HL-60/S4 treated with phorbol 12-myristate 13-acetate at 8.2 ng/mL for 4 days and 3 days (cell line): Measurements from ENCODE around the gene RSPH3.
"Not testable (repeated sequence)": the region's sequence is repeated elsewhere in the genome, so short reads cannot be mapped to it uniquely, and the experiment has no call there.

Experiments
- in situ Hi-C: fragments of 300-500 bp; cut with MboI; formaldehyde crosslinking; loops from 2 replicates; pipeline ENCODE4 v1.15.0; 2022; ENCODE audit warnings: low sequenced_read_pairs

Gene RSPH3

DNA sequence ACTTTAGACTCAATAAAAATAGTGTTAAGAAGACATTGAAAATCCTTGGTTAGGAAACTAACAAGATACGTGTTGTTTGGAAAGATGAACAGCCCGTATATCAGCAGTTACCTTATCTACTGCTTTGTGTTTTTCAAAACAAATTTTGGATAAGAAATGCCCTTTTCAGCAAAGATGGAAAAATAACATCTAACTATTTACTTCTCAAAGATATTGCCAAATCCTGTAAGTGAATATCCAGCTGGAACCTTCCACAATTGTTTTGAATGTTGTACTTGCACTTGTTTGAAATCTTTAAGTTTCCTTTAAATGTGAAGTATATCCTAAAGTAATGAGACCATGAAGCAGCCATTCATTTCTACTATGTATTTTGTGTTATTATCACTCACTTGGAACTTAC, 30.2 kb upstream of the RSPH3 start:
- in situ Hi-C loops: no loop called here

DNA sequence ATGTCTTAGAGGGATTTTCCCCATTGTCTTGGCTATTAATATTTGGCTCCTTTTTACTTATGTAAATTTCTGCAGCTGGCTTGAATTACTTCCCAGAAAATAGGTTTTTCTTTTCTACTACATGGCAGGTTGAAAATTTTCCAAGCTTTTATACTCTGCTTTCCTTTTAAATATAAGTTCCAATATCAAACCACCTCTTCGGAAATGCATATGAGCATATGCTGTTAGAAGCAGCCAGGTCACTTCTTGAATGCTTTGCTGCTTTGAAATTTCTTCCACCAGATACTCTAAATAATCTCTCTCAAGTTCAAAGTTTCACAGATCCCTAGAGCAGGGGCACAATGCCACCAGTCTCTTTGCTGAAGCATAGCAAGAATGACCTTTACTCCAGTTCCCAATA, 25.2 kb upstream of the RSPH3 start:
- in situ Hi-C loops: not testable (repeated sequence)

DNA sequence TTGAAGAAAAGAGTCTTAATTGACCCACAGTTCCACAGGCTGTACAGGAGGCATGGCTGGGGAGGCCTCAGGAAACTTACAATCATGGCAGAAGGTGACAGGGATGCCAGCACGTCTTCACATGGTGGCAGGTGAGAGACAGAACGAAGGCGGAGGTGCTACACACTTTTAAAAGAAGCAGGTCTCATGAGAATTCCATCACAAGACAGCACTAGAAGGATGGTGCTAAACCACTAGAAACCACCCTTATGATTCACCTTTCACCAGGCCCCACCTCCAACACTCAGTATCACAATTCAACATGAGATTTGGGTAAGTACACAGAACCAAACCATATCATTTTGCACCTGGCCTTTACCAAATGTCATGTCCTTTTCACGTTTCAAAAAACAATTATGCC, 23.9 kb upstream of the RSPH3 start:
- in situ Hi-C loops: no loop called here

DNA sequence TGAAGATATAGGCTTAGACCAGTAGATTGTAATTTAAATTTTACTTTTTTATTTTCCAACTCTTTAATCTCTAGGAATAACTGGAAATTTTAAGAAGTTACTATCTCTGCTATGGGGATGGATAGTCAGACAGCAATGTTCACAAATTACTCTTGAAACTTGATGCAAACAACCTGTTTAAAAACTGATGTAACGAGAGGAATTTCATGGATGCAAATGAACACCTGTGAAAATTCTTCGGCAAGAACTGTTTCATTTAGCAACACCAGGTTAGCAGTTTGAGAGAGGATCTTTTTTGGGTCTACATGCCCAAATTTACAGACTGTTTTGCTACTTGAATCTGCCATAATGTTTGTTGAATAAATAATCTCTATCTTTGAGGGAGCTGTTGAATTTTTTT, 20.0 kb upstream of the RSPH3 start:
- in situ Hi-C loops: no loop called here

DNA sequence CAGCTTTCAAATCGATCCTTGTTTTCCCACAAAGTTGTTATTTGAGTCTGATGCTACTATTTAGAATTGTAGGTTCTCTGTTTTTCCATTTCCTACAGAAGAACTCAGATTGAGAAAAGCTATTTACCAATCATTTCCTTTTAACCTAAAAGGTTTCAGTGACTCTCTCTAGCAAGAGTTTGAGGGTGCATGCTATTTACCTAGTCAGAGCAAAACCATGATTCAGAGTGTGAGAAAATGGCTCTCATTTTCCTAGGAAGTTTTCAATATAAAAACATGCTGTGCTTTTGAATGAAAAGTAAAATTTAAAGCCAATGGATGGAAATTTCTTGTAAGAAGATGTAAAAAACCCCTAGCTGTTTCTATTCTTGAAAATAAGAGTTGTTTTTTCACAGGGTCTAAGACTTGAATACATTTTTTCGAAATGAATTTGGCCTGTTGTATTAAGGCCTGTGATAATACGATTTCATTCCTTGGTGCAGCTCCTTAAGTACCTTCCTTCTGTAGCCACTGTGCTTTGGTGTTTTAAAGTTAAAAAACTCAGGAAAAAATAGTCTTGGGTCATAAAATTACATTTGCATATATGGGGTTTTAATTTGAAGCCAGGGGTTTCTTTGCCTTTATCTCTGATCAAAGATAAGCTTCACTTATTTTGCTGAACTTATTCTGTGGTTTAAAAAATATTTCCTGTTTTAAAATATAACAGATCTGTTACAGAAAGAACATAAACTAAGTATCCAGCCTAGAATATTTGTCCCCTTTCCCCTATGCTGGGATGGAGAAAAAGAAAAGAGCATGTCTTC, 18.0 kb upstream of the RSPH3 start:
- in situ Hi-C loops: no loop called here

DNA sequence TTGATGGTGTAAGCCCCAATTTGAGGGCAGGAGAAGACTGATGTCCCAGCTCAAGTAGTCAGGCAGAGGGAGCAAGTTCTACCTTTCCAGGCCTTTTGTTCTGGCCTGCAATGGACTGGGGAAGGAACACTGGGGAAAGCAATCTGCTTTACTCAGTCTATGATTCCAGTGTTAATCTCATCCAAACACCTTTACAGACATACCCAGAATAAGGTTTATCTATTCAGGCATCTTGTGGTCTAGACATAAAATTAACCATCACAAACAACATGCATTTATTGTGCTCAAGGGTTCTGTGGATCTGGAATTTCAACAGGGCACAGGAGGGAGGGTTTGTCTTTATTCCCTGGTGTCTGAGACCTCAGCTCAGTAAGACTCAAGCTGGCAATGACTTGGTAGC, 14.4 kb upstream of the RSPH3 start:
- in situ Hi-C loops: no loop called here

DNA sequence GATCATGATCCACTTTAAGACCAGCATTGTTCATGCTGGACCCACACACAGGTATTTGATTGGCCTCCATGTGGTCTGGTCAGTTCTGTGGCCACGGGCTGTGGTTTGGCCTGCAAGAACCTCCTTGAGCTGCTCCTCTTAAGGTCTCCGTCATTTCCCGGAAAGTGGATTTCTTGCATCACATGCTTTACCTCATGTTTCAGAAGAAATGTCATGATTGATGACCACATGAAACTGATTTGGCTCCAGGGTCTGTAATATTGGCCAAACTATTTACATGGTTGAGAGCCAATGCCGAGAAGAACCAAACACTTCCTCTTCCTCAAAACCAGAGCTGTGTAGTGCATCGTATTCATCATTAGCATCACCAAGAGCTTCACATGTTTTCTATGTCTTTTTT, 13.2 kb upstream of the RSPH3 start:
- in situ Hi-C loops: no loop called here

DNA sequence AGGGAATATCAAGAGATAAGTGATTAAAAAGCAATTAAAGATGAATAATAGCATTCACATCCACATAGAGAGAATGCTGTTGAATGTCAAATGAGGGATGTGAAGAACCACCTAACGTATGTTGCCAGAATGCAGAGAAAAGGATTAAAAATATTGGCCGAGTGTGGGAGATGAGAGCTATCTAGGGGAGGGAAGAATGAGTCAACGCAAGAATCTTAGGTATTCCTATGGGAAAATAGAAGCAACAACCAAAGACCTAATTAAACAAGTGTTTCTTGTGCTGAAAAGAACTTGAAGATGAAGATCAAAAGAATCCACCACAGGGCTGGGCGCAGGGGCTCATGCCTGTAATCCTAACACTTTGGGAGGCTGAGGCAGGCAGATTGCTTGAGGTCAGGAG, 12.2 kb upstream of the RSPH3 start:
- in situ Hi-C loops: no loop called here

DNA sequence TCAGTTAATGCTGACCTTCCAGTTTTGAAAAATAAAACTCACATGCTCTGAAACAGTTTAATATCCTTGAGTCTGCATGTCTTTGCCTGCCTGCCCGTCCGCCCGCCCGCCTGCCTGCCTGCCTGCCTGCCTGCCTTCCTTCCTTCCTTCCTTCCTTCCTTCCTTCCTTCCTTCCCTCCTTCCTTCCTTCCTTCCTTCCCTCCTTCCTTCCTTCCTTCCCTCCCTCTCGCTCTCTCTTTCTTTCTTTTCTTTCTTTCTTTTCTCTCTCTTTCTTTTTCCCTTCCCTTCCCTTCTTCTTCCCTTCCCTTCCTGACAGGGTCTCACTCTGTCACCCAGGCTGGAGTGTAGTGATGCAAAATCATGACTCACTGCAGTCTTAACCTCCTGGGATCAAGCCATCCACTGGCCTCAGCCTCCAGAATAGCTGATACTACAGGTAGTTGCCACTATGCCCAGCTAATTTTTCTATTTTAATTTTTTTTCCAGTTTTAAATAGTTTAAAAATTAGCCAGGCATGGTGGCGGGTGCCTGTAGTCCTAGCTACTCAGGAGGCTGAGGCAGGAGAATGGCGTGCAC, 10.1 kb upstream of the RSPH3 start:
- in situ Hi-C loops: not testable (repeated sequence)

DNA sequence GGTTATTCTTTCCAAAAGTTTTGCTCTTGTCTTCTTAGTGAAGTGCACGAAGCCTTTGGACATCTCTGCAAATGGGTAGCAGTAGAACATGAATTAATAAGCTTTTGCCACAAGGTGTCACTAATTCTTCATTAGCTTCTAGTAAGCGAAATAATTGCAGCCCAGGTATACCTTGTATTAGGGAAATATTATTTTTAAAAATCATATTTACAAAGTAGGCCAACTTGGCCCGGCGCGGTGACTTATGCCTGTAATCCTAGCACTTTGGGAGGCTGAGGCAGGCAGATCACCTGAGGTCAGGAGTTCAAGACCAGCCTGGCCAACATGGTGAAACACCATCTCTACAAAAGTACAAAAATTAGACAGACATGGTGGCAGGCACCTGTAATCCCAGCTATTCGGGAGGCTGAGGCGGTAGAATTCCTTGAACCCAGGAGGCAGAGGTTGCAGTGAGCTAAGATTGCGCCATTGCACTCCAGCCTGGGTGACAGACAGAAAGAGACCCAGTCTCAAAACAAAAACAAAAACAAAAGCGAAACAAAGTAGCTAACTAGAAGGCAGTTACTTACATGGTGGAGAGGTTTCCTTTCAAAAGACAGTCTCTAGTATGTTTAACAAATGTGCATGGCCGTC, 8.8 kb upstream of the RSPH3 start:
- in situ Hi-C loops: loop anchor here (5.0 kb wide), 1 partner anchor 99 kb away; no protein-coding TSS in a partner anchor

DNA sequence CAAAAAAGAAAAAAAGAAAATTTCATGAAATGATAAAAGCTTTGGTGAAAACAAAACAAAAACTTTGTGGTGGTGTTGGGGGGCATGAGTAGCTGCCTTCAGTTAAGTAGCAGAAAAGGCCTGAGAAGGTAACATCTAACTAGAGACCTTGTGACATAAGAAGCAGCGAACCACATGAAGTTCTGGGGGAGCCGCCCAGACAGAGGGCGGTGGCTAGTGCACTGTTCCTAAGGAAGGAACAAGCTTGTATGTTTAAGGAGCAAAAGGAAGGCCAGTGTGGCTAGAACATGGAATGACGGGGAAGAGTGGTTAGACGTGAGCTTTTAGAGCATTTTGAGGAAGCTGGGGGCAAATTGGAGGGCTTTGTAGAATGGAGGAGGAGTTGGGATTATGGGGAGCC, 7.5 kb upstream of the RSPH3 start:
- in situ Hi-C loops: loop anchor here (5.0 kb wide), 1 partner anchor 100 kb away; no protein-coding TSS in a partner anchor

DNA sequence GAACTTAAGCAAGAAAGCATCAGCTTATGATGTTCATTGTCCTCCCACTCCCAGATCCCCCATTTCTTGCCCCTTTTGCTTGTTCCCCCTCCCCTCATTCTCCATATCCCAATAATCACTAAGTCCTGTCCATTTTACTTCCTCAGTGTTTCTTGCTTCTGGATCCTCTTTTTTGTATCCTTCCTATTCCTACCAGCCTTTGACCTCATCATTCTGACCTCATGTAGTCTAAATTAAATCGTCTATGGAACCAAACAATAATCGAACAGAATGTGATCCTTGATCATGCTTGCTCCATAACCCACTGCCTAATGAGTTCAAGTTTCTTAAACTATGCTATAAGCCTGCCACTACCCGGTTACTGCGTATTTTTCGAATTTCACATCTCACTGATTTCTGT, 5.4 kb upstream of the RSPH3 start:
- in situ Hi-C loops: loop anchor here (5.0 kb wide), 1 partner anchor 102 kb away; no protein-coding TSS in a partner anchor

DNA sequence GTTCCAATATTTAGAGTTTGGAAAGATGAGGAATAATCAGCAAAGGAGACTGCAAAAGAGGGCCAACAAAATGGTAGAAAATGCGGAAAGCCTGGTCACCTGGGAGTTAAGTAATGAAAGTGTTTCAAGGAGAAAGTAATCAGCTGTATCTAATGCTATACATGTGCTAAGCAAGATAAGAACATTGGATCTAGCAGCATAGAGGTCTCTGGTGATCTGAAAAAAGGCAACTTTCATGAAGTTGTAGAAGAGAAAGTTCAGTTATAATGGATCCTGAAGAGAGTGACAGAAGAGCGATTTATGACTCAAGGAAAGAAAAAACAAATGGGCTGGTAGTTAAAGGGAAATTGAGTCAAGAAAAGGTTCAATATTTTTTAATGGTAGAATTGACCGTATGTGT, 4.6 kb upstream of the RSPH3 start:
- in situ Hi-C loops: no loop called here

DNA sequence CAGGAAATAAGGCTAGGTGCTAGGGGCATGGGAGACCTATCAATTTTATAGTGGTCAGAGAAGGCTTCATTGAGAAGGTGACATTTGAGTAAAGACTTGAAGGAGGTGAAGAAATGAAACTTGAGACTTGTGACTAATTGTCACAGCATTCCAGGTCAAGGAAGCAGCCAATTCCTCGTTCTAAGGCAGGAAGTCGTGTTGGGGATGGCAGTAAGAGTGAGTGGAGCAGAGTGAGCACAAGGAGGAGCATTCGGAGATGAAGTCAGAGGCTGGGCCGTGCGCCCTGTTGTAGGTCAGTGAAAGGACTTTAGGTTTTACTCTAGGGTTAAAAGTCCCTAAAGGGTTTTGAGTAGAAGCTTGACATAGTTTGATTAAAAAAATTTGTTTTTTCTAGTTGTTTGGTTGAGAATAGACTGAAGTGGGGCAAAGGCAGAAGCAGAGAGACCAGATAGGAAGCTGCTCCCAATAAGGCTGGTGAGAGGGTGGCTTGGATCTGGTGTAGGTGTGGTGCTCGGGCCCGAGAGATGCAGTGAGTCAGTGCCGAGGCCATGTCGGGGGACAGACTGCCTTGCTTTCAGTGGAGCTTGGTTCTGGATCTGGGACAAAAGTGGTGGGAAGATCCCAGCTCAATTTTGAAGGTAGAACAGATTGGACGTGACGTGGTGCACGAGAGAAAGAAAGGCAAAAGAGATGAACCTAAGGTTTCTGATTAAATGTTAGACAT, 2.6 kb upstream of the RSPH3 start:
- in situ Hi-C loops: no loop called here

DNA sequence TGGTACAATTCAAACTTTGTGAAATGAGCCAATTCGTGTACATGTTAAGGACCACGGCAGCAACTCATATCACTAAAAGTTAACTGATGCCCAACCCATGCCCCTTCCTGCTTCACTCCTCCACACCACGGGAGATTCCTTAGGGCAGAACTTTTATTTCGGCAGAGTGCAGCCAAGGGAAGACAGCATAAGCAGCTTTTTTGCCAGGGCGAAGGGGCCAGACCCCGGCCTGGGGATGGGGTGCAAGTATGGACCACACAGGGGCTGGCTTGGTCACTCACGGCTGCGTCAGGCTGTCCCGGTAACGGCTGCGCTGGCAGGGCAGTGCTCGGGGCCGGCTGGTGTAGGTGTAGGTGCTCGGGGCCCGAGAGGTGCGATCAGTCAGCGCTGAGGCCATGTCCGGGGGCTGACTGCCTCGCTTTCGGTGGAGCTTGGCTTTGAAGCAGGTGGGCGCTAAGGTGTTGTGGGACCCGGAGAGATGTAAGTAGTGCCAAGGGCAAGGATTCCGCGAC, 792 bp downstream of the RSPH3 start:
- in situ Hi-C loops: no loop called here

DNA sequence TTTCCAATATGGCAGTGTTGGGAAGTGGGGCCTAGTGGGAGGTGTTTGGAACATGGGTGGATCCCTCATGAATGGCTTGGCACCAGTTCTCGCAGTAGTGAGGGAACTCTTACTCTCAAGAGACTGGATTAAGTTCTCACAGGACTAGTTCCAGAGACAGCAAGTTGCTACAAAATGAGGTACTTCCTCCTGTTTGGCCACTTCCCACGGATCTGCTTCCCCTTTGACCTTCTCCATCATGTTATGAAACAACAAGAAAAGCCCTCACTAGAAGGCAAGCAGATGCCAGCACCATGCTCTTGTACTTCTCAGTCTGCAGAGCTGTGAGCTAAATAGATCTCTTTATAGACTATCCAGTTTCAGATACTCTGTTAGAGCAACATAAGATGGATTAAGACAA, 3.1 kb downstream of the RSPH3 start:
- in situ Hi-C loops: no loop called here

DNA sequence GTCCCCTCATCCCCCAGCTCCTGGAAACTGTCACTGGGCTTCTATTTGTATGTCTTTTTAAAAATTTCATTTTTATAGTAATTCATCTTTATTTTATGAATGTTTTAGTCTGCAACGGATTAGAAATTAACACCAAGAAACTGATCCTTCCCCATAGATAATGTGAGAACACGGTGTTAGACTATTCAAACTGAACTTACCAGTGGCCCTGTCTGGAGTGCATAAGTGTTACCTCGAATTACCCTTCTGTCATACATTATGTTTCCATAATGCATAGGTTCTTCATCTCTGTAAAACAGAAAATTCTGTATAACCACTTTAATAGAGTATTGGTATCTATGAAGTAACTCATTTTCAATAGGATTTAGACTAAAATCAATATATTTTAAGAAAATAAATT, 6.4 kb downstream of the RSPH3 start:
- in situ Hi-C loops: no loop called here

DNA sequence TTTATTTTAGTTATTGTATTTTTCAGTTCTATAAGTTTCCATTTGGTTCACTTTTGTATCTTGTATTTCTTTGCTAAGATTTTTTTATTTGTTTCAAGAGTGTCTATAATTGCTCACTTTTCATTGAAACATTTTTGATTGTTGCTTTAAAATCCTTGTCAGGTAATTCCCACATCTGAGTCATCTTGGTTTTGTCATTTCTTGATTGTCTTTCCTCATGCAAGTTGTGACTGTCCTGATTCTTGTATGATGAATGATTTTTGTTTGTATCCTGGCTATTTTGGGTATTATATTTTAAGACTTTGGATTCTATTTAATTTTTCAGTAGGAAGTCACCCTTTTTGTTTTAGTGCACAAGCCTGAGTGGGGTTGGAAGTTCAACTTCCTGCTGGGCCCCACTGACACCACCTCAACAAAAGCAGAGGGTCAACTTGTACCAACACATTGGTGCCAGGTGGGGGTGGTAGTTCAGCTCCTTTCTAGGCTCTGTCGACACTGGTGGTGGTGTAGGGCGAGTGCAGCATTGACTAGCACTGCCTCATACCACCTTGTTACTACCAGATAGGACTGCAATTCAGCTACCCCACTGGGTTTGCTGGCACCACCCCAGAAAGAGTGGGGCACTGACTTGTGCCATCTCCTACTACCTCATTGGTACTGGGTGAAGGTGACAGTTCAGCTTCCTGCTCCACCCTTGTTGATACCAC, 8.8 kb downstream of the RSPH3 start:
- in situ Hi-C loops: no loop called here

DNA sequence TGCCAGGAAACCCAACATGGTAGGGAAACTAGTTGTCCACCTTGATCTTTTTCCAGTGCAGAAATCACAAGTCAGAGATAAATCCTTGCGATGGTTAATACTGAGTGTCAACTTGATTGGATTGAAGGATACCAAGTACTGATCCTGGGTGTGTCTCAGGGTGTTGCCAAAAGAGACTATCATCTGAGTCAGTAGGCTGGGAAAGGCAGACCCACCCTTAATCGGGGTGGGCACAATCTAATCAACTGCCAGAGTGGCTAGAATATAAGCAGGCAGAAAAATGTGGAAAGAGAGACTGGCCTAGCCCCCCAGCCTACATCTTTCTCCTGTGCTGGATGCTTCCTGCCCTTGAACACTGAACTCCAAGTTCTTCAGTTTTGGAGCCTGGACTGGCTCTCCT, 10.3 kb downstream of the RSPH3 start:
- in situ Hi-C loops: not testable (repeated sequence)

DNA sequence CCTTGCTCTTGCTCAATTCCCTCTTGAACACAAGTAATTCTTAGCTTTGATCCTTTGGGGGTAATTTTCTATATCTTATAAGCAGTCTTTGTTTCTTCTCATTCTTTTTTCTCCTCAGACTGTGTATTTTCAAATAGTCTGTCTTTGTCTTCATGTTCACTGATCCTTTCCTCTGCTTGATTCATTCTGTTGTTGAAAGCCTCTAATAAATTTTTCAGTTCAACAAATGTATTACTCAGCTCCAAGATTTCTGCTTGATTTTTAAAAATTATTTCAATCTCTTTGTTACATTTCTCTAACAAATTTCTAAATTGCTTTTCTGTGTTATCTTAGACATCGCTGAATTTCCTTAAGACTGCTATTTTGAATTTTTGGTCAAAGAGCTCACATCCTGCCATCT, 11.5 kb downstream of the RSPH3 start:
- in situ Hi-C loops: no loop called here

DNA sequence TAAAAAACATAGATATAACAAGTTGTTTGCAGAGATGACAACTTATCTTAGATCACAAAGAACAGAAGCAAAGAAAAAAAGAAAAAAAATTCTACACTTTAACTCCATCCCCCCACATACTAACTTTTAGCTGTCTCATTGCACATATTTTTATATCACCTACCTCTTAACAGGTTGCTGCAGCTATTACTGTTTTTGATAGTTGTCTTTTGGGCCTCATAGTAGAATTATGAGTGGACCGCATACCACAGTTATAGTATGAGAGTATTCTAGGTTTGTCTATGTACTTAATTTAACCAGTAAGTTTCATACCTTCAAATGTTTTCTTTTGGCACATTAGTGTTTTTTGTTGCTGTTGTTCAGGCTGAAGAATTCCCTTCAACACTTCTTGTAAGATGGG, 12.3 kb downstream of the RSPH3 start:
- in situ Hi-C loops: no loop called here
